D341Med (cell line): ENCODE measurements around the gene PAXIP1.

Experiments
- DNase-seq: peaks from one replicate; pipeline ENCODE4 v3.0.0; 2012; ENCODE audit warnings: low spot score

Gene PAXIP1

GRCh38 chr7:154996756-154997155 lies 6.2 kb downstream of the PAXIP1 start:
- DNase-seq: no peak

GRCh38 chr7:154996101-154996500 lies 6.8 kb downstream of the PAXIP1 start:
- DNase-seq: no peak

- no peak for DNase-seq
These were observed 7.9 kb downstream of the PAXIP1 start for GRCh38 chr7:154994996-154995395.

GRCh38 chr7:154990964-154991540 lies 11.9 kb downstream of the PAXIP1 start:
- no peak for DNase-seq

GRCh38 chr7:154987571-154987970 lies 15.4 kb downstream of the PAXIP1 start:
- DNase-seq: no peak

- DNase-seq: no peak
These were observed 16.6 kb downstream of the PAXIP1 start for GRCh38 chr7:154986200-154986945.

- no peak for DNase-seq
These were observed 17.7 kb downstream of the PAXIP1 start for GRCh38 chr7:154985230-154985629.

- no peak for DNase-seq
These were observed 18.2 kb downstream of the PAXIP1 start for GRCh38 chr7:154984601-154985188.

GRCh38 chr7:154978017-154978416 lies 24.9 kb downstream of the PAXIP1 start:
- no peak for DNase-seq

- DNase-seq: no peak
These were observed 25.7 kb downstream of the PAXIP1 start for GRCh38 chr7:154977250-154977649.

GRCh38 chr7:154976844-154977243 lies 26.1 kb downstream of the PAXIP1 start:
- DNase-seq: no peak

GRCh38 chr7:154975984-154976383 lies 26.9 kb downstream of the PAXIP1 start:
- no peak for DNase-seq

- DNase-seq: no peak
These were observed 29.5 kb downstream of the PAXIP1 start for GRCh38 chr7:154973381-154973780.

GRCh38 chr7:154968336-154969001 lies 34.5 kb downstream of the PAXIP1 start:
- no peak for DNase-seq

- DNase-seq: no peak
These were observed 35.4 kb downstream of the PAXIP1 start for GRCh38 chr7:154967401-154967955.

- no peak for DNase-seq
These were observed 37.9 kb downstream of the PAXIP1 start for GRCh38 chr7:154965014-154965413.

- no peak for DNase-seq
These were observed 42.7 kb downstream of the PAXIP1 start for GRCh38 chr7:154960063-154960790.

- DNase-seq: no peak
These were observed 46.5 kb downstream of the PAXIP1 start for GRCh38 chr7:154956427-154956826.

GRCh38 chr7:154953006-154953684 lies 49.8 kb downstream of the PAXIP1 start:
- DNase-seq: peak; percentile 62

GRCh38 chr7:154950960-154951359 lies 52.0 kb downstream of the PAXIP1 start:
- DNase-seq: no peak

- DNase-seq: no peak
These were observed 55.3 kb downstream of the PAXIP1 start for GRCh38 chr7:154947604-154948003.
